CD14-positive monocyte (primary cell): ENCODE results near the gene ZNF254. TPM values are rescaled to one million over a fixed set of nuclear protein-coding genes. Genes with fewer than 3 reads are reported as not detected.

Source experiments
- DNase-seq, 3 donors: peaks; one replicate each; pipeline ENCODE4 v3.0.0-alpha.2; 2011 to 2022
- H2AFZ ChIP-seq: 2 replicates; pipeline ENCODE4 v1.6.0; 2012; ENCODE audit warnings: mild to moderate bottlenecking, low read depth, low read length, inconsistent platforms; ENCODE audit not compliant: insufficient read depth, poor library complexity, severe bottlenecking
- H3K27ac ChIP-seq, 2 donors: 1 replicate in 1 of 2; 2 replicates in 1 of 2; pipeline ENCODE4 v1.5.1; 2012 to 2013; ENCODE audit warnings: low read length in 2 of 2, control low read depth in 1 of 2, inconsistent platforms in 1 of 2, low read depth in 1 of 2, mild to moderate bottlenecking in 1 of 2
- H3K27me3 ChIP-seq, 2 donors: one replicate each; pipeline versions ENCODE4 v1.6.0 to v1.6.1; 2011 to 2013; ENCODE audit warnings: low read length in 2 of 2; ENCODE audit not compliant: control insufficient read depth in 2 of 2, insufficient read depth in 2 of 2
- H3K36me3 ChIP-seq, 2 donors: replicated peaks in 1 of 2; 1 replicate in 1 of 2; 2 replicates in 1 of 2; pipeline versions ENCODE4 v1.5.1 to v1.6.1; 2012 to 2013; ENCODE audit warnings: low read length in 2 of 2, control low read depth in 1 of 2, inconsistent platforms in 1 of 2, mild to moderate bottlenecking in 1 of 2; ENCODE audit not compliant: insufficient read depth in 2 of 2, control insufficient read depth in 1 of 2
- H3K4me1 ChIP-seq, 2 donors: 1 replicate in 1 of 2; 2 replicates in 1 of 2; pipeline versions ENCODE4 v1.5.1 to v1.6.1; 2012 to 2013; ENCODE audit warnings: low read length in 2 of 2, control low read depth in 1 of 2, inconsistent platforms in 1 of 2, mild to moderate bottlenecking in 1 of 2, moderate library complexity in 1 of 2; ENCODE audit not compliant: insufficient read depth in 2 of 2, control insufficient read depth in 1 of 2
- H3K4me2 ChIP-seq: replicated peaks from 2 replicates; pipeline ENCODE3; 2012; ENCODE audit warnings: low read length, moderate library complexity, mild to moderate bottlenecking; ENCODE audit not compliant: poor library complexity, severe bottlenecking; ENCODE audit errors: extremely low read depth
- H3K4me3 ChIP-seq, 3 experiments: fragments of 200-600 bp in 1 of 3; sonication (generic) in 1 of 3; replicated peaks in 1 of 3; 1 replicate in 2 of 3; 2 replicates in 1 of 3; pipeline ENCODE4 v1.5.1; 2011 to 2013; ENCODE audit warnings: low read length in 3 of 3, mild to moderate bottlenecking in 3 of 3, control low read depth in 2 of 3, low read depth in 2 of 3, inconsistent platforms in 1 of 3, moderate library complexity in 1 of 3
- H3K79me2 ChIP-seq: 2 replicates; pipeline ENCODE4 v1.6.0; 2012; ENCODE audit warnings: mild to moderate bottlenecking, control low read depth, inconsistent platforms, low read length, moderate library complexity; ENCODE audit not compliant: insufficient read depth
- H3K9ac ChIP-seq: 2 replicates; pipeline ENCODE4 v1.6.0; 2017; ENCODE audit warnings: low read length, mild to moderate bottlenecking; ENCODE audit not compliant: insufficient read depth, poor library complexity, severe bottlenecking
- H3K9me3 ChIP-seq, 2 donors: replicated peaks in 1 of 2; 1 replicate in 1 of 2; 2 replicates in 1 of 2; pipeline versions ENCODE4 v1.5.1 to v1.6.1; 2012 to 2013; ENCODE audit warnings: low read length in 2 of 2, control low read depth in 1 of 2; ENCODE audit not compliant: control insufficient read depth in 1 of 2, insufficient read depth in 1 of 2
- H4K20me1 ChIP-seq: 2 replicates; pipeline ENCODE4 v1.6.0; 2012; ENCODE audit warnings: mild to moderate bottlenecking, low read length, control low read depth, moderate library complexity; ENCODE audit not compliant: insufficient read depth
- H3K27ac Mint-ChIP-seq, 7 donors: one replicate each; pipeline ENCODE4 v1.8.0; 2020; ENCODE audit warnings: mild to moderate bottlenecking in 7 of 7, mixed read lengths in 7 of 7, moderate library complexity in 6 of 7, inconsistent platforms in 2 of 7
- H3K27me3 Mint-ChIP-seq, 3 donors: one replicate each; pipeline ENCODE4 v1.8.0; 2021 to 2022; ENCODE audit warnings: low read depth in 3 of 3, mild to moderate bottlenecking in 3 of 3, mixed read lengths in 3 of 3, moderate library complexity in 3 of 3, inconsistent platforms in 1 of 3
- H3K36me3 Mint-ChIP-seq, 2 donors: one replicate each; pipeline ENCODE4 v1.8.0; 2020; ENCODE audit warnings: mixed read lengths in 2 of 2, inconsistent platforms in 1 of 2, mild to moderate bottlenecking in 1 of 2
- H3K4me1 Mint-ChIP-seq: one replicate; pipeline ENCODE4 v1.8.0; 2020; ENCODE audit warnings: mild to moderate bottlenecking, mixed read lengths
- H3K4me3 Mint-ChIP-seq, 2 donors: one replicate each; pipeline ENCODE4 v1.8.0; 2020; ENCODE audit warnings: mild to moderate bottlenecking in 2 of 2, mixed read lengths in 2 of 2, moderate library complexity in 1 of 2
- H3K9me3 Mint-ChIP-seq, 7 donors: one replicate each; pipeline ENCODE4 v1.8.0; 2020 to 2022; ENCODE audit warnings: mixed read lengths in 7 of 7, mild to moderate bottlenecking in 6 of 7, moderate library complexity in 6 of 7, inconsistent platforms in 2 of 7
- WGBS: methylation state at CpG from one replicate; pipeline ENCODE4 v1.1.5; 2013; ENCODE audit warnings: missing lambda C conversion rate; ENCODE audit not compliant: insufficient coverage; 5-methylcytosine and 5-hydroxymethylcytosine counted together
- intact Hi-C, 2 donors: fragments of 100-400 bp; cut with micrococcal nuclease; formaldehyde crosslinking; loops; one replicate each; pipeline versions ENCODE4 v1.15.0 to v1.15.1; 2023
- polyA plus RNA-seq, 3 donors: library from polyadenylated mRNA; depleted of rRNA in 1 of 3; unstranded in 2 of 3; stranded (reverse) in 1 of 3; fragments of 300-500 nt in 2 of 3; fragments of >200 nt in 1 of 3; fragmentation: Illumina TruSeq in 2 of 3; gene quantifications; 1 replicate in 2 of 3; 2 replicates in 1 of 3; pipeline ENCODE4 v1.2.3, GENCODE V29; 2012 to 2021
- TF ChIP-seq, protein P1 (sequence below): fragments of 200-600 bp; IDR thresholded peaks from one replicate; pipeline ENCODE4 v1.8.0; 2022; ENCODE audit warnings: antibody characterized with exemption, mild to moderate bottlenecking

The ZNF254 gene
- polyA plus RNA-seq, 3 donors: 1.4 to 2.9 (median 1.7) TPM

DNA sequence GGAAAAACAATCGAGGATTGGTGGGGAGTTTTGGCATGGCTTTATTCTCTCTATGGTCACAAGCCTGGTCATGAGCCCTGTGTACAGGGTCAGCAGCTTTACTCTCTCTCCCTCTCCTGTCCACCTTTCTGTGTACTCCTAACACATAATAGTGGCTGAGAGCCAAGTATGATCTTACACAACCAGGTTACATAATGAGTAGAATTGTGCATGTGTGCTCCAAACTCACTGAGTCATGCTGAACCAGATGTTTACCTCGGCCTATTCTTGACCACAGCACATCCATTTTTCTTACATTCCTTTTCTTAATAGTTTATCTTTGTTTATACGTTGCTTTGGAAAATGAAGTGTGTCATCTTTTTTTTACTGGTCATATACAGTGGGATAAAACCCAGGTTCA lies 53.1 kb downstream of the ZNF254 start:
- H3K9ac ChIP-seq: no peak overlapping the region
- H4K20me1 ChIP-seq: no peaks in the 10 kb centered on the region
- no peak for DNase-seq
- no peak overlapping the region for H2AFZ ChIP-seq
- intact Hi-C loops: no loop called here
- TF ChIP-seq, protein P1, sequence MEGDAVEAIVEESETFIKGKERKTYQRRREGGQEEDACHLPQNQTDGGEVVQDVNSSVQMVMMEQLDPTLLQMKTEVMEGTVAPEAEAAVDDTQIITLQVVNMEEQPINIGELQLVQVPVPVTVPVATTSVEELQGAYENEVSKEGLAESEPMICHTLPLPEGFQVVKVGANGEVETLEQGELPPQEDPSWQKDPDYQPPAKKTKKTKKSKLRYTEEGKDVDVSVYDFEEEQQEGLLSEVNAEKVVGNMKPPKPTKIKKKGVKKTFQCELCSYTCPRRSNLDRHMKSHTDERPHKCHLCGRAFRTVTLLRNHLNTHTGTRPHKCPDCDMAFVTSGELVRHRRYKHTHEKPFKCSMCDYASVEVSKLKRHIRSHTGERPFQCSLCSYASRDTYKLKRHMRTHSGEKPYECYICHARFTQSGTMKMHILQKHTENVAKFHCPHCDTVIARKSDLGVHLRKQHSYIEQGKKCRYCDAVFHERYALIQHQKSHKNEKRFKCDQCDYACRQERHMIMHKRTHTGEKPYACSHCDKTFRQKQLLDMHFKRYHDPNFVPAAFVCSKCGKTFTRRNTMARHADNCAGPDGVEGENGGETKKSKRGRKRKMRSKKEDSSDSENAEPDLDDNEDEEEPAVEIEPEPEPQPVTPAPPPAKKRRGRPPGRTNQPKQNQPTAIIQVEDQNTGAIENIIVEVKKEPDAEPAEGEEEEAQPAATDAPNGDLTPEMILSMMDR: no peak
- peaks cover 49 to 80% (median 70%) of the 10 kb centered on the region in 7 donors for H3K9me3 Mint-ChIP-seq
- no peaks in the 10 kb centered on the region for H3K4me1 Mint-ChIP-seq
- H3K27ac Mint-ChIP-seq: no peak overlapping the region
- H3K4me3 Mint-ChIP-seq: no peak overlapping the region
- H3K4me3 ChIP-seq: no peak overlapping the region
- H3K27ac ChIP-seq: no peak overlapping the region
- peaks cover 53 to 86% of the 10 kb centered on the region in 2 donors for H3K9me3 ChIP-seq
- no peaks in the 10 kb centered on the region for H3K36me3 ChIP-seq
- H3K36me3 Mint-ChIP-seq: peaks cover under 1 to 22% of the 10 kb centered on the region in 2 donors
- H3K79me2 ChIP-seq: no peaks in the 10 kb centered on the region
- H3K27me3 Mint-ChIP-seq: peaks cover 0 to 3% (median 0%) of the 10 kb centered on the region in 3 donors
- no peak overlapping the region for H3K4me2 ChIP-seq
- H3K27me3 ChIP-seq: no peaks in the 10 kb centered on the region
- no CpG with 5 or more reads among the region's 3 CpGs for WGBS
- H3K4me1 ChIP-seq: no peaks in the 10 kb centered on the region

DNA sequence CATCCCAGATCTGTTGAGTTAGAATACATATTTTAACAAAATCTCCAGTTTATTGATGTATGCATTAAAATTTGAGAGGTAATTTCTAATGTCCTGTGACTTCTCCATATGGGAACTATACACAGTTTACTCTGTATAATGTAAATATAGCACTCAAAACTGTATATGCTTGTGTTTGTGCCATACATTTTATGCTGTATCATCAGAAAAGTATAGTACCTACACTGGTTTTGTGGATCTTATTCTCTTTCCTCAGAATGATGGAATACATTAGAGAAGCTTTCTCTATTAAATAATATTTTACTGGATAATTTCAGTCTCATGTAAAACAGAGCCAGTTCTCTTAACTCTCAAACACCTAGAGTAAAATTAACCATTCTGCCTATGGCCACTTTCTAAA lies 53.6 kb downstream of the ZNF254 start:
- H3K27ac ChIP-seq: no peak overlapping the region
- no peak overlapping the region for H3K4me3 Mint-ChIP-seq

More for the DNA sequence above, 53.6 kb downstream of the ZNF254 start:
- H3K27ac Mint-ChIP-seq: no peak overlapping the region
- Histone ChIP-seq H3K4me2 (no peak overlapping the region), H3K36me3 (no peaks in the 10 kb centered on the region), H3K4me1 (no peaks in the 10 kb centered on the region), H4K20me1 (no peaks in the 10 kb centered on the region), H2AFZ (no peak overlapping the region), H3K79me2 (no peaks in the 10 kb centered on the region), H3K27me3 (no peaks in the 10 kb centered on the region), H3K9me3 (peaks cover 53 to 86% of the 10 kb centered on the region in 2 donors), H3K9ac (no peak overlapping the region), H3K4me3 (no peak overlapping the region)
- intact Hi-C loops: no loop called here
- no peaks in the 10 kb centered on the region for H3K4me1 Mint-ChIP-seq
- TF ChIP-seq, protein P1: no peak
- DNase-seq: no peak
- peaks cover 0 to 3% (median 0%) of the 10 kb centered on the region in 3 donors for H3K27me3 Mint-ChIP-seq
- peaks cover 44 to 80% (median 70%) of the 10 kb centered on the region in 7 donors for H3K9me3 Mint-ChIP-seq
- H3K36me3 Mint-ChIP-seq: peaks cover 0 to 19% of the 10 kb centered on the region in 2 donors
